ENCODE measurements around the gene DNAJC5. TPM values are rescaled to one million over a fixed set of nuclear protein-coding genes. Genes with fewer than 3 reads are reported as not detected.

DNAJC5 gene
- total and polyA plus RNA-seq, 2 experiments from 2014 or later: 9.4 to 37.7 TPM

DNA sequence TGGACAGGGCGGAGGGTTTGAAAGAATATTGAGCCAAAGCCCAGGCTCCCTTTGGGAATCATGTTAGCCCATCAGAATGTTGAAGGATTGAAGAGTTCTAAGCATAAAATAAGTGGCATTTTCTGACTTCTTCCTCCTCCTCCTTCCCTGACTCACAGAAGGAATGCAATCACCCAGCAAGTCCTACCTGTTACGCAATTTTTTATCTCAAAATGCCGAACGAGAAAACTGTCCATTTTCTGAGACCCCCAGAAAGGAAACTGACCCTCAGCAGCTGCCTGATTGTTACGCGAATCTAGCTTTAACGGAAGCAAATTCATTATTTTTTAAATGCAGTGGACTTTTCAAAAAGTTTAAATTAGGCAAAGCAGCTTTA, 4.7 kb upstream of the DNAJC5 start:
- no peaks in the 10 kb centered on the region for H3K4me1 ChIP-seq (ENCODE audit: low read depth)
- no peak overlapping the region for H3K27ac ChIP-seq
- TF ChIP-seq, protein P1, sequence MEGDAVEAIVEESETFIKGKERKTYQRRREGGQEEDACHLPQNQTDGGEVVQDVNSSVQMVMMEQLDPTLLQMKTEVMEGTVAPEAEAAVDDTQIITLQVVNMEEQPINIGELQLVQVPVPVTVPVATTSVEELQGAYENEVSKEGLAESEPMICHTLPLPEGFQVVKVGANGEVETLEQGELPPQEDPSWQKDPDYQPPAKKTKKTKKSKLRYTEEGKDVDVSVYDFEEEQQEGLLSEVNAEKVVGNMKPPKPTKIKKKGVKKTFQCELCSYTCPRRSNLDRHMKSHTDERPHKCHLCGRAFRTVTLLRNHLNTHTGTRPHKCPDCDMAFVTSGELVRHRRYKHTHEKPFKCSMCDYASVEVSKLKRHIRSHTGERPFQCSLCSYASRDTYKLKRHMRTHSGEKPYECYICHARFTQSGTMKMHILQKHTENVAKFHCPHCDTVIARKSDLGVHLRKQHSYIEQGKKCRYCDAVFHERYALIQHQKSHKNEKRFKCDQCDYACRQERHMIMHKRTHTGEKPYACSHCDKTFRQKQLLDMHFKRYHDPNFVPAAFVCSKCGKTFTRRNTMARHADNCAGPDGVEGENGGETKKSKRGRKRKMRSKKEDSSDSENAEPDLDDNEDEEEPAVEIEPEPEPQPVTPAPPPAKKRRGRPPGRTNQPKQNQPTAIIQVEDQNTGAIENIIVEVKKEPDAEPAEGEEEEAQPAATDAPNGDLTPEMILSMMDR (IDR thresholded peaks at IDR 0.05; ENCODE audit: low read depth, low read length): no peak
- no peak overlapping the region for H3K4me3 ChIP-seq
- peak in 1 of 2 donors; percentile 35 for DNase-seq (ENCODE audit: low read depth in 1 of 2, low spot score in 1 of 2)
- peaks cover 23% of the 10 kb centered on the region for H3K36me3 ChIP-seq
- no peaks in the 10 kb centered on the region for H3K9me3 ChIP-seq (ENCODE audit: low read depth)
- no peaks in the 10 kb centered on the region for H3K27me3 ChIP-seq

DNA sequence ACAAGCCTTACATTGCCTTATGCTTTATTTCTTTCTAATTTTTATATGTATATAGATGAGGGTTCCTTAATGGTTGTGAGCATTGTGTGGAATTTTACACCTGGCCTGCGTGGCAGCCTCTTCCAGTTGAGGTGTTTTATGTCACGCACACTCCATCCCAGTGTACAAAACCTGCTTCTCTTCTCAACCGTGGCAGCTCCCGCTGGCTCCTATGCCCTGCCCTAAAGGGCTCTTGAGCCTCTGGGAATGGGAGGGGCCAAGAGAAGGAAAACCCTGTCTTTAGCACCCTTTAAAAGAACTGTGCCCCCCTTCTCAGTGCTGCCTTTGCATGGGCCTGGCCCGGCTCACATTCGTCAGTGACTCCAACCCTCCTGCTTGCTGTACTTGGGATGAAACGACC, 4.3 kb upstream of the DNAJC5 start:
- Histone ChIP-seq H3K4me3 (no peak overlapping the region), H3K36me3 (peaks cover 23% of the 10 kb centered on the region), H3K27ac (no peak overlapping the region)

DNA sequence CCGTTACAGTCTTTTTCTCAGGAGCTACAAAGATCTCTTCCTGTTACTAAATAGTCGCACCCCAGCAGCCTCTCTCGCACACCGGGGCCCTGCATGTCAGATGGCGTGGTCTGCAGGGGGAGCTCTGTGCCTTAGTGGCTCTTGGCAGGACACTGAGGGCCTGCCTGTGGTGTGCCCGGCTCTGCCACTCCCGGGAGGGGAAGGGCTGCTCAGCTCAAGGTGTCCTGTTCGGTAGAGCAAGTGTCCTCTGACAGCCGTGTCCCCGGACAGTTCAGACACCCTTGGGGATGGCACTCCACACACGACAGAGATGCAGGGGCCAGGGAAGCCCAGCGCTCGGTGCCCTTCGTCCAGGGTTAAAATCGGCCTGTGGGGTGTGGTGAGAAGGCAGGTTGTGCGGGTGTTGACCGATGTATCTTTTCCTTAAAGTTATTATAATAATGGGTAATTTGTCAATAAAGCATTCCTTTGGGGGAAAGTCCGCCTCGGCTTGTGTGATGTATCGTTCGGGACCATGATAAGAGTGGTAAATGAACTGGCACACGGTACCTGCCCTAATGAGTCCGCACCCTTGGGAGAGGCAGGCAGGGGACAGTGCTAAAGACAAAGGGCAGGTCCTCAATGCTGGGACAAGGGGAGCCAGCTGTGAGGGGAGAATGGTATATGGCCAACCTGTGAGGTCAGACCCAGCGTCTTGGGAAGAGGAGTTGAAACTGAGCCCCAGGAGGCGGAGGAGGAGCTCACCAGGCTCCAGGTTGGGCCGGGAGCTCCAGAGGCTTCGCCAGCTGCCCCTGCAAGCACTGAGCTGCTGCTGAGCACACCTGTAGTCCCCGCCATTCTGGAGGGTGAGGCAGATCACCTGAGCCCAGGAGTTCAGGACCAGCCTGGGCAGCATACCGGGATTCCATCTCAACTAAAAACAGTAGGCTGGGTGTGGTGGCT, 3.6 kb upstream of the DNAJC5 start:
- H3K4me3 ChIP-seq: no peak overlapping the region
- peaks cover 6% of the 10 kb centered on the region for H3K4me1 ChIP-seq (ENCODE audit: low read depth)
- no peaks in the 10 kb centered on the region for H3K27me3 ChIP-seq
- TF ChIP-seq, protein P1 (IDR thresholded peaks at IDR 0.05; ENCODE audit: low read depth, low read length): no peak
- peaks cover 23% of the 10 kb centered on the region for H3K36me3 ChIP-seq
- H3K9me3 ChIP-seq (ENCODE audit: low read depth): no peaks in the 10 kb centered on the region
- H3K27ac ChIP-seq: no peak overlapping the region
- DNase-seq (ENCODE audit: low read depth in 1 of 2, low spot score in 1 of 2): no peak

More for the DNA sequence above, 4.3 kb upstream of the DNAJC5 start:
- no peaks in the 10 kb centered on the region for H3K4me1 ChIP-seq (ENCODE audit: low read depth)
- DNase-seq (ENCODE audit: low read depth in 1 of 2, low spot score in 1 of 2): no peak
- no peaks in the 10 kb centered on the region for H3K27me3 ChIP-seq
- H3K9me3 ChIP-seq (ENCODE audit: low read depth): no peaks in the 10 kb centered on the region
- TF ChIP-seq, protein P1 (IDR thresholded peaks at IDR 0.05; ENCODE audit: low read depth, low read length): no peak

DNA sequence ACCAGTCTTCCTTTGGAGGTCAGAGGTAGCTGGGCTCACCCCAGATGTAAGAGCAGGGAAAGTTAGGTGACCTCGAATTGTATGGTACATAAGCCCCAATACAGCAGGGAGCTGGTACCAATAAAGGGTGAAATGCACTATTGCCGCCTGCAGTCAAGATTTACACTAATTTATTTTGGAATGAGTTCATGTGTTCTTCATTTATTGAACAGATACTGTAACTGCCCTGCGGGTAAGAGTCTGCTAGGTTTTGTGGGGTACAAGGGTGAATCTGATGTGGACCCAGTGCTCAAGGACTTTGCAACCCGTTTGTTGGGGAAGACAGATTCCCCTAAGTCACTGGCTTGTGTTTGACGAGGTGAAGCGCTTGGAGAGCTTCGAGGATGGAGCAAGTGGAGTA, 2.5 kb upstream of the DNAJC5 start:
- Histone ChIP-seq H3K27me3 (no peaks in the 10 kb centered on the region), H3K36me3 (peaks cover 20% of the 10 kb centered on the region), H3K4me3 (no peak overlapping the region), H3K9me3 (ENCODE audit: low read depth) (no peaks in the 10 kb centered on the region), H3K4me1 (ENCODE audit: low read depth) (peaks cover 12% of the 10 kb centered on the region), H3K27ac (no peak overlapping the region)
- TF ChIP-seq, protein P1 (IDR thresholded peaks at IDR 0.05; ENCODE audit: low read depth, low read length): no peak
- DNase-seq (ENCODE audit: low read depth in 1 of 2, low spot score in 1 of 2): no peak

DNA sequence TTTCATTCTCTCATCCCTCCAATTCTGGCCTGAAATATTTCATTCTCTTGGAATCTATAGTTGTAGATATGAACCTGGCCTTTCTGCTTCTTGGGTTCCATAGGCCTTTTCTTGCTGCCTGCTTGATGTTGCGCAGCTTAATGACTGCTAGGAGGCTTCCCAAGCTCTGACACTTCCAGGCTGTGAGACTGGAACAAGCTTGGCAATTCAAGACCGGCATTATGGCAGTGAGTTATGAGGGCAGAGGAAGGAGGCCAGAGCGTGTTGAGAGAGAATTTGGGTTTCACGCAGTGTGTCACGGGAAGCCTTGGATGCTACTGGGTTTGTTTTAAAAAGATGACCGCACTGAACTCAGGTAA, 948 bp upstream of the DNAJC5 start:
- H3K27ac ChIP-seq: no peak overlapping the region
- DNase-seq (ENCODE audit: low read depth in 1 of 2, low spot score in 1 of 2): no peak
- no peaks in the 10 kb centered on the region for H3K9me3 ChIP-seq (ENCODE audit: low read depth)
- peaks cover 12% of the 10 kb centered on the region for H3K4me1 ChIP-seq (ENCODE audit: low read depth)
- H3K27me3 ChIP-seq: no peaks in the 10 kb centered on the region
- peaks cover 16% of the 10 kb centered on the region for H3K36me3 ChIP-seq
- TF ChIP-seq, protein P1 (IDR thresholded peaks at IDR 0.05; ENCODE audit: low read depth, low read length): no peak
- H3K4me3 ChIP-seq: peak overlapping the region; percentile 55

Measured in cardiac muscle cell (in vitro differentiated cells and primary cell).